GM21723 (cell line): ENCODE measurements around the gene BOC.

Source experiments
- ATAC-seq: cut with Tn5 transposase; IDR thresholded peaks from one replicate; pipeline ENCODE4 v1.9.1; 2021; ENCODE audit warnings: mild to moderate bottlenecking, moderate library complexity; ENCODE audit not compliant: unreplicated experiment

BOC gene

GRCh38 chr3:113283306-113283705 lies 71.9 kb downstream of the BOC start:
- no peak for ATAC-seq

GRCh38 chr3:113284453-113285050 lies 73.2 kb downstream of the BOC start:
- no peak for ATAC-seq

- no peak for ATAC-seq
These were observed 73.9 kb downstream of the BOC start for GRCh38 chr3:113285226-113285625.

- ATAC-seq = no peak
These were observed 74.4 kb downstream of the BOC start for GRCh38 chr3:113285741-113286140.

GRCh38 chr3:113286524-113286923 lies 75.2 kb downstream of the BOC start:
- no peak for ATAC-seq

GRCh38 chr3:113287111-113287802 lies 75.9 kb downstream of the BOC start:
- ATAC-seq = no peak

GRCh38 chr3:113287803-113288648 lies 76.7 kb downstream of the BOC start:
- no peak for ATAC-seq

GRCh38 chr3:113288881-113289280 lies 77.5 kb downstream of the BOC start:
- ATAC-seq = no peak

GRCh38 chr3:113291572-113291971 lies 80.2 kb downstream of the BOC start:
- ATAC-seq = no peak

GRCh38 chr3:113292933-113293332 lies 81.6 kb downstream of the BOC start:
- no peak for ATAC-seq

GRCh38 chr3:113293348-113293747 lies 82.0 kb downstream of the BOC start:
- no peak for ATAC-seq

- ATAC-seq = no peak
These were observed 84.1 kb downstream of the BOC start for GRCh38 chr3:113295463-113295862.

GRCh38 chr3:113297287-113297686 lies 85.9 kb downstream of the BOC start:
- no peak for ATAC-seq

GRCh38 chr3:113297841-113298240 lies 86.5 kb downstream of the BOC start:
- ATAC-seq = no peak

- ATAC-seq = no peak
These were observed 89.2 kb downstream of the BOC start for GRCh38 chr3:113300596-113300995.

- ATAC-seq = no peak
These were observed 92.7 kb downstream of the BOC start for GRCh38 chr3:113304102-113304501.

- no peak for ATAC-seq
These were observed 93.6 kb downstream of the BOC start for GRCh38 chr3:113304856-113305540.

- ATAC-seq = no peak
These were observed 99.6 kb downstream of the BOC start for GRCh38 chr3:113310960-113311359.

- no peak for ATAC-seq
These were observed 101.1 kb downstream of the BOC start for GRCh38 chr3:113312416-113312815.

GRCh38 chr3:113314923-113315322 lies 103.6 kb downstream of the BOC start:
- ATAC-seq = no peak

GRCh38 chr3:113329757-113330156 lies 118.4 kb downstream of the BOC start:
- no peak for ATAC-seq
